ENCODE results near the gene DSG2.

DSG2 gene

DNA sequence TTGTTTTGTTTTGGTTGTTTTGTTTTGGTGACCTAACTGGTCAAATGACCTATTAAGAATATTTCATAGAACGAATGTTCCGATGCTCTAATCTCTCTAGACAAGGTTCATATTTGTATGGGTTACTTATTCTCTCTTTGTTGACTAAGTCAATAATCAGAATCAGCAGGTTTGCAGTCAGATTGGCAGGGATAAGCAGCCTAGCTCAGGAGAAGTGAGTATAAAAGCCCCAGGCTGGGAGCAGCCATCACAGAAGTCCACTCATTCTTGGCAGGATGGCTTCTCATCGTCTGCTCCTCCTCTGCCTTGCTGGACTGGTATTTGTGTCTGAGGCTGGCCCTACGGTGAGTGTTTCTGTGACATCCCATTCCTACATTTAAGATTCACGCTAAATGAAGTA lies 93.7 kb downstream of the DSG2 start, which contains the start of gene TTR:
TTR (plus strand) TSS at position 250 of the 400 bp plus-strand sequence; CDS start at position 276, 26 bp downstream.
- Mint-ChIP-seq H3K27ac (no peak within 1 kb of the TSS), H3K4me3 (no peak within 1 kb of the TSS), H3K9me3 (peaks cover 0 to 5% of the 10 kb centered on the region in 2 donors), H3K27me3 (peaks cover 9 to 19% of the 10 kb centered on the region in 2 donors), H3K36me3 (ENCODE audit: insufficient read depth) (no peaks in the 10 kb centered on the region), H3K4me1 (ENCODE audit: low read depth in 2 of 2) (no peaks in the 10 kb centered on the region)
- no peak for ATAC-seq (replicated peaks)
- no peak for DNase-seq

DNA sequence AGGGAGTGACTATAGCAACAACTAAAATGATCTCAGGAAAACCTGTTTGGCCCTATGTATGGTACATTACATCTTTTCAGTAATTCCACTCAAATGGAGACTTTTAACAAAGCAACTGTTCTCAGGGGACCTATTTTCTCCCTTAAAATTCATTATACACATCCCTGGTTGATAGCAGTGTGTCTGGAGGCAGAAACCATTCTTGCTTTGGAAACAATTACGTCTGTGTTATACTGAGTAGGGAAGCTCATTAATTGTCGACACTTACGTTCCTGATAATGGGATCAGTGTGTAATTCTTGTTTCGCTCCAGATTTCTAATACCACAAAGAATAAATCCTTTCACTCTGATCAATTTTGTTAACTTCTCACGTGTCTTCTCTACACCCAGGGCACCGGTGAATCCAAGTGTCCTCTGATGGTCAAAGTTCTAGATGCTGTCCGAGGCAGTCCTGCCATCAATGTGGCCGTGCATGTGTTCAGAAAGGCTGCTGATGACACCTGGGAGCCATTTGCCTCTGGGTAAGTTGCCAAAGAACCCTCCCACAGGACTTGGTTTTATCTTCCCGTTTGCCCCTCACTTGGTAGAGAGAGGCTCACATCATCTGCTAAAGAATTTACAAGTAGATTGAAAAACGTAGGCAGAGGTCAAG lies 94.7 kb downstream of the DSG2 start:
- Mint-ChIP-seq H3K27me3 (peaks cover 9 to 19% of the 10 kb centered on the region in 2 donors), H3K36me3 (ENCODE audit: insufficient read depth) (no peaks in the 10 kb centered on the region), H3K9me3 (peaks cover 0 to 5% of the 10 kb centered on the region in 2 donors), H3K4me1 (ENCODE audit: low read depth in 2 of 2) (no peaks in the 10 kb centered on the region), H3K27ac (no peak overlapping the region), H3K4me3 (no peak overlapping the region)
- ATAC-seq (replicated peaks) (no peak), DNase-seq (no peak)

GRCh38 chr18:31595121-31595771 lies 97.3 kb downstream of the DSG2 start:
- Mint-ChIP-seq H3K4me1 (ENCODE audit: low read depth in 2 of 2) (no peaks in the 10 kb centered on the region), H3K36me3 (ENCODE audit: insufficient read depth) (no peaks in the 10 kb centered on the region), H3K27ac (no peak overlapping the region), H3K27me3 (peaks cover 8 to 19% of the 10 kb centered on the region in 2 donors), H3K4me3 (no peak overlapping the region), H3K9me3 (no peaks in the 10 kb centered on the region)
- ATAC-seq (replicated peaks) (no peak), DNase-seq (no peak)

- no peaks in the 10 kb centered on the region for H3K4me1 Mint-ChIP-seq (ENCODE audit: low read depth in 2 of 2)
- no peaks in the 10 kb centered on the region for H3K36me3 Mint-ChIP-seq (ENCODE audit: insufficient read depth)
- no peak overlapping the region for H3K4me3 Mint-ChIP-seq
- H3K9me3 Mint-ChIP-seq: no peaks in the 10 kb centered on the region
- H3K27me3 Mint-ChIP-seq: peaks cover 0 to 10% of the 10 kb centered on the region in 2 donors
- H3K27ac Mint-ChIP-seq: no peak overlapping the region
- DNase-seq (no peak), ATAC-seq (replicated peaks) (no peak)
Measured at GRCh38 chr18:31596081-31596872, 98.3 kb downstream of the DSG2 start.

- no peak for DNase-seq
- Mint-ChIP-seq H3K9me3 (no peaks in the 10 kb centered on the region), H3K27ac (no peak overlapping the region), H3K4me3 (no peak overlapping the region), H3K27me3 (peaks cover 0 to 2% of the 10 kb centered on the region in 2 donors), H3K36me3 (ENCODE audit: insufficient read depth) (no peaks in the 10 kb centered on the region), H3K4me1 (ENCODE audit: low read depth in 2 of 2) (no peaks in the 10 kb centered on the region)
- no peak for ATAC-seq (replicated peaks)
Measured at GRCh38 chr18:31598021-31598805, 100.2 kb downstream of the DSG2 start.
